Measurements from ENCODE around the gene SETD5.

Gene SETD5

GRCh38 chr3:9388562-9389272 is 8.7 kb upstream of the SETD5 start:
- DNase-seq (ENCODE audit: low read depth) = no peak

- DNase-seq (ENCODE audit: low read depth) = no peak
Observed at GRCh38 chr3:9390265-9390888, 7.0 kb upstream of the SETD5 start.

GRCh38 chr3:9392041-9392440 is 5.4 kb upstream of the SETD5 start:
- DNase-seq (ENCODE audit: low read depth) = no peak

GRCh38 chr3:9395570-9396300 is 1.7 kb upstream of the SETD5 start:
- DNase-seq (ENCODE audit: low read depth) = no peak

GRCh38 chr3:9396301-9396631 is 1.1 kb upstream of the SETD5 start:
- DNase-seq (ENCODE audit: low read depth) = peak; percentile 98

DNA sequence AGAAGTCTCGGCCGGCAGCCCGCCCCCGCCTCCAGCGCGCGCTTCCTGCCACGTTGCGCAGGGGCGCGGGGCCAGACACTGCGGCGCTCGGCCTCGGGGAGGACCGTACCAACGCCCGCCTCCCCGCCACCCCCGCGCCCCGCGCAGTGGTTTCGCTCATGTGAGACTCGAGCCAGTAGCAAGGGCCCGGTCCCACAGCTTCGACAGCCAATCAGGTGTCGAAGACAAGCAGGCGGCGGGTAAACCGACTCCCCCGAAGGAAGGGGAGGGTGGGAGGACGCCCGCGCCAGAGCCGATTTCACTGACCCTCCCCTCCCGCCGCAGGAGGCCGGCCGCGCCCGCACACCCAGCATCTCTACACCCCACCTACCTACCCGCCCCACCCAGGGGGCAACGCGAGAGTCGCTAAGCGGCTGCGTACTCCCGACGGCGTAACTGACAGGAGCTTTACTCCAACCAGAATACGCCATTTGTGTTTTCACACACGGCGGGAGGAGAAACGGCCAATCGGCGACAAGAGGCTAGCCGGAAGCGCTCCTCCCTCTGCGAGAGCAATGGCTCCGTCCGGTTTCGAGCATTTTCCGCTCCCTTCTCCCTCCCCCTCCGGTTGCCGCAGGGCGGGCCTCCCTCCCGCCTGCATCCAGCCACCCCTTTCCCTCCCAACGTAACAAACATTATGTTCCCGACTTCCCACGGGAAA is 633 bp upstream of the SETD5 start:
- DNase-seq (ENCODE audit: low read depth) = peak; percentile 100

DNA sequence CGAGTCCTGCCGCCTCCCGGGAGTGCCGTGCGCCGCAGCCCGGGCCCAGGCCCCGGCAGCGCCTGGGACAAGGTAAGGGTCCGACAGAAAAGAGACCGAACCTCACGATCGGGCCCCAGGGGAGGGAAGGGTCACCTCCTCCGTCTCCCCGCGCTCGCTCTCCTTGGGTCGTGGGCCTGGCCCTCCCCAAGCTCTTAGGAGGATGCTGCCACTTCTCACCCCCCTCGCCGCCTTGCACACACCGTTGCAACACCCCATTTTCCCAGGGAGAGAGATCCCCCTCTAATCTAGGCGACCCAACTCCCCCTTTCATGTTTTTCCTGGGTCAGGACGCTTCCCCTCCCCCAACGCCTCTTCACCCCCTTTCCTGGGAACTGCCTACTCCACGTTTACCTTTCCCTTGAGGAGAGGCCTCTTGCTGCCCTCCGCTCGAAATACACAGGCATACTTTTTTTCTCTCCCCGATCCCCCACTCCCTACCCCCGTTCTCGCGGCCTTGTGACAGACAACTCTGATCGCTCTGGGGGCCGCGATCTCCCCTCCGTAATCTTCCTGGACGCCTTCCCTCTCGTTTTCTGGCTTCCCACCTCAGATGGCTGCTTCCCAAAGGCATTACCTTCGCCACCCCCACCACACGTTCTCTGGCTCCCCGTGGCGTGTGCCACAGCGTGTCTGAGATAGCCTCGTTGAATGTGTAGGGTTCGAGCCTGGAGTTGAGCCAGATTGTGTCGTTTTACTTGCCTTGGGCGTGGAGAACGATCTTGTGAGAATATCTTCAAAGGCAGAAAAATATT is 688 bp downstream of the SETD5 start:
- peak; percentile 56 for DNase-seq (ENCODE audit: low read depth)

GRCh38 chr3:9398700-9399336 is 1.4 kb downstream of the SETD5 start:
- peak; percentile 57 for DNase-seq (ENCODE audit: low read depth)

DNA sequence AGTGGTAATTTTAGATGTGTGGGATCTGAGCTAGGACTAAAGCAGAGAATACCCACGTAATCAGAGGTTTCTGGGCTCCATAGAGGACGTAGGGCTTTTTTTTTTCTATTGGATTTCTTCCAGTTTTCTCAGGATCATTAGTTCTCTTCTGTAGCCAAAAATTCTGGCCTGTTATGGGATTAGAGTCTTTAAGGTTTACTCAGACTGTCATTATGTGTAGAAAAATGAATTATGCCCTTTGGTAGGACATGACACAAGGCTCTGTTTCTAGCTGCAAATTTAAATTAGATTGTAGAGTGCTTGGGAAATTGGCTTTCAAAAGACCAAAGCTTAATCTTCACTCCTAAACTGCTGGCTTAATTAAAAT is 1.9 kb downstream of the SETD5 start:
- peak; percentile 38 for DNase-seq (ENCODE audit: low read depth)

DNA sequence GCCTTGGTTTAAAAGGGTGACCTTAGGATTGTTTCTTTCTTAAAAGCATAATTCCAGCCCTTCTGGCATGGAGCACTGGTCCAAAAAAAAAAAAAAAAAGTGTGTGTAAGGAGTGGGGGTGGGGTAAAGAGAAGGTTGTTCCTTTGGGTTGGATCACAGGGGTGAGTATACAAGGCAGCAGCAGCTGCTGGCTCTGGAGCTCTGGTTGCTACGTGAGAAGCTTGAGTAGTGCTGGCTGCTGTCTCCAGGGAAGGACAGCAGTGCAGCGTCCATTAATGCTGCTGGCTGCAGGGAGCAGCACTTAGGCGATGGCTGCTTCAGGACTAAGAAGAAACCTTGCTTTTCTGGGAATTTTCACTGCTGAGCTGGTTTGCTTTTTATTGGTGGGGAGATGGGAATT is 2.3 kb downstream of the SETD5 start:
- DNase-seq (ENCODE audit: low read depth) = peak; percentile 96

DNA sequence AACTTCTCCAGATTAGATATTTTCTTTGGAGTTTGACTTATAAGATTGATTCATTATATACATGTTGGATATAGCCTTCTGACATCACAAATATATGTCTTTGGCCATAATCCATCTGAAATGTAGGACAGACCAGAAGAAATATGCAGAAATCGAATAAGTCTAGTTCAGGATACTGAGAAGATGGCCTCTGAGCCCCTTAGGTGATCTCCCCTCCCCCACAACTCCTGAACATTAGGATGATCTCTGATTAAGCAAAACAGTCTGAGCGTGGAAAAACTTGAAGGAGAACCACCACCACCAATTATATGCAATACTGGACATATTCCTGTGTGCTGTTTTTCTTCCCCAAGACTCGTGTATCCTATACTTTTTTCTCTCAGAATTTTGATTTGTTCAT is 3.2 kb downstream of the SETD5 start:
- DNase-seq (ENCODE audit: low read depth) = no peak

GRCh38 chr3:9401986-9402385 is 4.6 kb downstream of the SETD5 start:
- DNase-seq (ENCODE audit: low read depth) = no peak

DNA sequence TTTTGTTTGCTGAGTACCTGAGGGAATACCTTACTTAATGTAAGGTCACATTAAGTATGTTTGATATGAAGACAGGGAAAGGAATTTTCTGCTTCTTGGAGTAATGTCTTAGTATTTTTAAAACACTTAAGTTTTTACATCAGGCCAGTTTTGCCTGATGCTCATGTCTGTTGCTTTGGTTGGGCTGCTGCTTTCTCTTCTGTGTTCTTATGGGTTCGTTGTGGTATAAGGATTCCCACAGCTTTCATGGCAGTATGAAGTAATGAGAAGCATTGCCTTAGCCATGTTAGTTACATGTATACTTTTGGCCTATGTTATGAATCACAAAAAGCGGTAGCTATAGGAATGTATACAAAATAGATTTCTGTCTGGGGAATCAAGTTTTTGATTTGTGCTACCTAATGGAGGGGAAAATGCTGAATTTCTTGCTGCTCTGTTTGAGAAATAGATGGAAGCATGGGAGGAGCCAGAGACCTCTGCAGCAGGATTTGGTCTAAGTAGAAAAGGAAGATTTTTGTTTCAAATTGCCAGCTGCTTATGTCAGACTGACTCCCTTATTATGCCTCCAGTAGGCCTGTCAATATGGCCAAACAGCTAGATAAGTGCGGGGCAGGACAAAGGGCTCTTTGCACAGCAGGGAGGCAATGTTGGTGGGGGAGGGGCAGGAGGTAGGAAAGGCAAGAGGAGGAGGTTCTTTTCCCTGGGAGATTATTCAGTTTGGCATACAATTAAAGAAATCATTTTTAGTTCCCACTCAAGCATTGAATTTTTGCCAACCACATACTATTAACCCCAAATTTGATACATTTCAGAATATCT is 5.2 kb downstream of the SETD5 start:
- DNase-seq (ENCODE audit: low read depth) = no peak

DNA sequence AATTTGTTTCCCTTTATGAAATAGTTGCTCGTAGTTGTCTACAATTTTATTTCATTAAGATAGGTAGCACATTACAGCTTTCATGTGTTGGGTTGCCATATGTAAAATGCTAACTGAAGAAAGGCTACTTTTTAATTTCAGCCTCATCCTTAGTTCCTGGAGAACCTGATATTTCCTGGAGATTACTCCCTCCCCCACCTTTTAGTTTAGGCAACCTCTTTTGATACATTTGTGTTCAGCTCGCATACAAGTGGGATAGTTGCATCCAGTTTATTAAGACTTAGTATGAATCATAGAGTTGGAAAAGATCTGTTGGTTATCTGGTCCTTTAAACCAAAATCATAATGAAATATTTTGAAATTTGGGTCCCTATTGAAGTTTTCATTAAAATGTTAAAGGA is 6.0 kb downstream of the SETD5 start:
- no peak for DNase-seq (ENCODE audit: low read depth)

GRCh38 chr3:9404680-9405079 is 7.3 kb downstream of the SETD5 start:
- DNase-seq (ENCODE audit: low read depth) = no peak

- DNase-seq (ENCODE audit: low read depth) = no peak
Observed at GRCh38 chr3:9405756-9406155, 8.3 kb downstream of the SETD5 start.

GRCh38 chr3:9406856-9407626 is 9.6 kb downstream of the SETD5 start:
- DNase-seq (ENCODE audit: low read depth) = no peak

DNA sequence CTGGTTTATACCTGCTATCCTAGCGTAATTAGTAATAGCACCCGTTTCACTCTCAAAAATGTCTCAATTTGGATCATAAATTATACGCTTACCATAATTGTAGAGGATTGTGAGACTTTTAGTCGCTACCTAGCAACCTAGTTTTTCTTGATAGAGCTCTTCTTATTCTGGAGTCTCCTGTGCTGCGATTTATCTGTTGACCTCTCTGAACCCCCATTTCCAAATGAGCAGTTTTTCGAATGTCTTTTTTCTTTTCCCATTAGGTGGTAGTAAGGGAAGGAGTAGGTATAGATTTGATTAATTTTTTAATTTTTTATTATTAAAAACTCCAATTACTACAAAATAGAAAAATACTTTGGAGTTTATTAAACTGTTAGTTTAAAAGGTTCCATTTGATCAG is 10.6 kb downstream of the SETD5 start:
- DNase-seq (ENCODE audit: low read depth) = no peak

DNA sequence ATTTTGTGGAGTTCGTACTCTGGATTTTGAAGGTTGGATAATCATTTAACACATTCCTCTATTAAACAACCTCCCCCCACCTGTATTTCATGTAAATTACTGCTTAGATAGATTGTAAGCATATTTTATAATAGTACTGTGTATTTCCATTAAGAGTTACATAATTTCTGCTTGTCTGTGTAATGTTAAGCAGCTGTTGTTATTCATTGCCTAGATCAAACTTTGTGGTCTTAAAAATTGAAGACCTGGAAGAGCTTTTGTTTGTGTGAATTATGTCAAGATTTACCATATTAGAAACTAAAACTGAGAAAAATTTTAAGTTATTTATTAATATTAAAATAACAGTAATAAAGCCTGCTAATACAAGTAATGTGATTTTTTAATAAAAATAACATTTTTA is 11.1 kb downstream of the SETD5 start:
- DNase-seq (ENCODE audit: low read depth) = no peak
